Stimulated activated naive CD4-positive, alpha-beta T cell (primary cell): ENCODE measurements around the gene HAUS5.

Source experiments
- DNase-seq, 6 experiments: peaks; one replicate each; lab custom pipeline; 2025; lab: John Stamatoyannopoulos, UW

The HAUS5 gene

GRCh38 chr19:35608251-35608650, 4.3 kb upstream of the HAUS5 start:
- DNase-seq: peak in 2 of 6 experiments; percentile 2 to 32

DNA sequence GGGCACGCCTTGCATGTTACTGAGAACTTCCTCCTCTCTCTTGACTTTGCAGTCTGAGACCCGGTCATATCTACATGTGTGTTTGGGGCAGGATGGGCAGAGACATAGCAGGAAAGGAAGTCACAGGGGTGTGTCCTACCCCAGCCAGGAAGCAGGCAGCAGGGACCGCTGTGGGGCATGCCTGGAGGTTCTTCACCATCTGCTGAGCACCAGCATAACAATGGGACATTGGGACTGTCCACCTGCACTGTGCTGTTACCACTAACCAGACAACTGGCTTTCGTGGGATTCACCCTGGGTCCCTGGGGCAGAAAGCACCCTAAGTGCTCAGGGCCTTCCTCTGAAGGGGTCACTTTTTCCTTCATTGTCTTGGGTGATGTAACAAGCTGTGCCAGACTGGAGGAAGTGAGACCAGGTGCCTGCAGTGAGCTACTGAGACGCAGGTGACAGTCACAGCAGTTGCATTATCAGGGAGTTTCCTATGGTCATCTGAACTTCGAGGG, 2.6 kb upstream of the HAUS5 start:
- DNase-seq: peak in 4 of 6 experiments; percentile 3 to 45 (median 38)

DNA sequence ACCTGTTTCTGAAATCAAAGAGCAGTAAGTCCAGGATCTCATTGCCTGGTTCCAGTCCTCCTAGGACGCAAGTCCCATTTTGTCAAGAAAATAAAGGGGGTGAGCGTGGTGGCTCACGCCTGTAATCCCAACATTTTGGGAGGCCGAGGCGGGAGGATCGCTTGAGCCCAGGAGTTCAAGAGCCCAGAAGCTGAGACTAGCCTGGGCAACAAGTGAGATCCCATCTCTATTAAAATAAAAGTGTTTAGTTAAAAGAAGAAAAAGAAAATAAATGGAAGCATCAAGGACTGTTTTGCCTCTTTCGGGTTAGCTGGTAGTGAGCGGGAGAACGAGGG, 344 bp upstream of the HAUS5 start:
- DNase-seq: no peak

GRCh38 chr19:35613574-35613973, 1.0 kb downstream of the HAUS5 start:
- no peak for DNase-seq

- no peak for DNase-seq
Measured at GRCh38 chr19:35615036-35615435, 2.5 kb downstream of the HAUS5 start.

GRCh38 chr19:35618857-35619256, 6.3 kb downstream of the HAUS5 start:
- no peak for DNase-seq

- DNase-seq: no peak
Measured at GRCh38 chr19:35619290-35619923, 6.9 kb downstream of the HAUS5 start.

DNA sequence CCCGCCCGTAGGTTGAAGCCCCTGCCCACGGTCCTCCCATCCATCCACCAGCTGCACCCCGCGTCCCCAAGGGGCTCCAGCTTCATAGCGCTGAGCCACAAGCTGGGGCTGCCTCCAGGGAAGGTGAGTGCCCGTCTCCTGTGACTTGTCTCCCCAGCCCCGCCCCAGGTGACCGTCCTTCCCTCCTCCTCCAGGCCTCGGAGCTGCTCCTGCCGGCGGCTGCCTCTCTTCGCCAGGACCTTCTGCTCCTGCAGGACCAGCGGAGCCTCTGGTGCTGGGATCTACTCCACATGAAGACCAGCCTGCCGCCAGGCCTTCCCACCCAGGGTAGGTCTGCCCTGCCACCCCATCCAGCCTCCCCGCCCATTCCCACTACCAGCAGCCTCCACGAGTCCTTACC, 7.5 kb downstream of the HAUS5 start:
- no peak for DNase-seq

GRCh38 chr19:35621708-35622107, 9.2 kb downstream of the HAUS5 start:
- DNase-seq: no peak

GRCh38 chr19:35622750-35623149, 10.2 kb downstream of the HAUS5 start:
- no peak for DNase-seq

DNA sequence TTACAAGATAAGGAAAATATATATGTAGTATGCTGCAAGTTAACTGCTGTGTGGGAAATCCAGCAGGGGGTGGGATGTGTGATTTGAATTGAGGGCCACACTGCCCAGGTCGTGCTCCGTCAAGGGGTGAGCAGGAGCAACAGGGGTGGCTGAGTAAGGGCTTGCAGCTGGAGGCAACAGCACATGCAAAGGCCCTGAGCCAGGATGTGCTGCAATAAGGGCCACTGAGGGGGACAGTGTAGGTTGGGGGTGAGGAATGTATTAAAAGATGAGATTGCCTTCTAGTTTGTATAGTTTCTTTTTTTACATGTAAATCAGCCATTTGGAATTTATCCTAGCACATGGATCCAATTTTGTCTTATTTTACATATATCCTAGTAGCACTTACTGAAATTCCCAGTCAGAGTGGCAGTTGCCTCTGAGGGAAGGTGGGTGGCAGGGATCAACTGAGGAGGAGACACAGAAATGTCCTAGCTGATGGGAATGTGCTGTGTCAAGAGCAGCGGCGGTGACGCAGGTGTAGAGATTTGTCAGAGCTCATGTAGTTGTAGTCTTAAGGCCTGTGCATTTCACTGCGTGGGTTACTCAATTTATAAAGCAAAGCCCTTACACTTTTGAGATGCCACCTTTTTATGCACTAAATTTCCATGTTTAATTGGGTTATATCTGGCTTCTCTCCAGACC, 10.9 kb downstream of the HAUS5 start:
- no peak for DNase-seq

- no peak for DNase-seq
Measured at GRCh38 chr19:35628264-35628564, 15.7 kb downstream of the HAUS5 start.

DNA sequence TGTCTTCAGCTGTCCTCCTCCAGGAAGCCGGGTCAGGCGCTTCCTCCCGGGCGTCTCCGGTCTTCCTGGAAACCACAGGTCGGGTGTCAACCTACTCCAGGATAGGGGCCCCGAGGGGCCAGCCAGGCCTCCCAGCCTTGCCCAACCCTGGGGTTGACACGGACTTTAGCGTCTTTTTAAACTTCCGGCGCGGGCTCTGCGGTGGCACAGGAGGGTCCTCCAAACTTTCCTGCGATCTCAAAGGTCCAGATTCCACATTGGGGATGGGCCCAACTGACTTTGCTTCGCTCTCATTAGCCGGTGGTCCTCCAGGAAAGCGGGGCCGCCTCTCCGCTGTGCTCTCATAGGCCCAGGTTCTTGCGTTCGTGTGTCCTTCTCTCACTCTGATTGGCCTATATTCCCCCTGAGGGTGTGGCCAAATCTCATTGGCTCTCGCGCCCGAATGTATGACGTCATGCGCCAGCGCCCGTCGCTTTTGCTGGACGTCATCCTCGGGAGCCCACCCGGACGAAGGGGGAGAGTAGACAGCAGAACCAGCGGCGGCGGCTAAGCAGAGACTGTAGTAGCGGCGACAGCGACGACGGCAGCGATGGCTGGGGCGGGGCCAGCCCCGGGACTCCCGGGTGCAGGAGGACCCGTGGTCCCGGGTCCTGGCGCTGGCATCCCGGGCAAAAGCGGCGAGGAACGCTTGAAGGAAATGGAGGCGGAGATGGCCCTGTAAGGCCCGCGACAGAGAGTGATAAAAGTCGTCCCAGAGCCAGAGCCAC, 16.2 kb downstream of the HAUS5 start, which contains the start of gene RBM42:
TSS of gene RBM42 (plus strand) at position 472 of the 767 bp plus-strand sequence. CDS start at position 590, 118 bp downstream.
- DNase-seq: peak; percentile 94 to 97 (median 96)

- DNase-seq: peak in 1 of 6 experiments; percentile 28
Measured at GRCh38 chr19:35629332-35629633, 16.7 kb downstream of the HAUS5 start.

GRCh38 chr19:35633727-35634440, 21.3 kb downstream of the HAUS5 start:
- DNase-seq: no peak

DNA sequence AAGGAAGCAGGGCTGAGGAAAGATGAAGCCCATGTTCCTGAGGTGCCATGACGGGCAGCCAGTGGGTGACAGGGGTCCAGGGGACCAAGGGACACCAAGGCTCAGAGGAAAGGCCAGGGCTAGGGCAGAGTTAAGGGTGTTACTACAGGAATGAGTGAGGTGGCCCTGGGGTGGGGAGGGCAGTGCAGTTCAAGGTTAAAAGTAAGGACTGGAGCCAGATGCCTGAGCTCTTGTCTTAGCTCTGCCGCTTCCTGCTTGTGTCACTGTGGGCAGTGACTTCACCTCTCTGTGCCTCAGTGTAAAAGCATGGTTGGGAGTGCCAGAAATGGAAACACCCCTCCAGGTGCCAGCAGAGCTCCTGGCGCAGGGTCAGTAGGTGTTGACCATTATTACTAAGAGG, 24.1 kb downstream of the HAUS5 start:
- no peak for DNase-seq

- no peak for DNase-seq
Measured at GRCh38 chr19:35637165-35637564, 24.6 kb downstream of the HAUS5 start.

- DNase-seq: no peak
Measured at GRCh38 chr19:35639321-35639639, 26.7 kb downstream of the HAUS5 start.

DNA sequence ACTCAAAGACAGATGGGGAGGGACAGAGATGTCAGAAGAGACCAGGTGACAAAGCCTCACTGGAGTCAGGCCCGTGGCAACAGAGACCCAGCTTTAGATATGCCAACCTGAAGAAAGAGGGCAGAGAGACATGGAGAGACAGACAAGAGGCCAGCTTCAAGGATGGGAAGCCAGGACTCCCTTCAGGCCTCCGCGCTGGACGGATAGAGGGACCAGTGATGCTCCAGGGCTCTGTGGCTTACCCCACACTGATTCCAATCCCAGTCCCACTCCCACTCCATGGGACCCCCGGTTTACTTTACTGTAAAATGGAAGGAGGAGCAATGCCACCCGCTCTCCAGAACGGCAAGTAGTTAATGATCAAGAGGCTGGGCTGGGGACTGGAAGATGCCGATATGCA, 27.3 kb downstream of the HAUS5 start:
- no peak for DNase-seq

DNA sequence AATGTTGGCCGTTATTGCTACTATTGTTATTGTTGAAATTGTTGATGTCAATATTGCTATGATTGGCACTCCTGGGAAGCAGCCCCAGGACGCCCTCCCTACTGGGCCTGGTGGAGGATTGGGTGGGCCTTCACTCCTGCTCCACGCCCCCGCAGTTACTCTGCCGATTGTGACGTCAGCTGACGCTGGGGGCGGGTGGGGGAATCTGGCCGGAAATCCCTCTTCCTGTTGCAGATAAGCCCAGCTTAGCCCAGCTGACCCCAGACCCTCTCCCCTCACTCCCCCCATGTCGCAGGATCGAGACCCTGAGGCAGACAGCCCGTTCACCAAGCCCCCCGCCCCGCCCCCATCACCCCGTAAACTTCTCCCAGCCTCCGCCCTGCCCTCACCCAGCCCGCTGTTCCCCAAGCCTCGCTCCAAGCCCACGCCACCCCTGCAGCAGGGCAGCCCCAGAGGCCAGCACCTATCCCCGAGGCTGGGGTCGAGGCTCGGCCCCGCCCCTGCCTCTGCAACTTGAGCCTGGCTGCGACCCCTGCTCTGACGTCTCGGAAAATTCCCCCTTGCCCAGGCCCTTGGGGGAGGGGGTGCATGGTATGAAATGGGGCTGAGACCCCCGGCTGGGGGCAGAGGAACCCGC, 29.1 kb downstream of the HAUS5 start, which contains the start of gene ETV2:
TSS of gene ETV2 (plus strand) at position 231 of the 637 bp plus-strand sequence. CDS start 716 bp downstream, outside the sequence.
- DNase-seq: peak in 4 of 6 experiments; percentile 5 to 43 (median 14)

GRCh38 chr19:35642312-35642711, 29.8 kb downstream of the HAUS5 start:
- no peak for DNase-seq

GRCh38 chr19:35642798-35643254, 30.3 kb downstream of the HAUS5 start:
- DNase-seq: no peak
